OCI-LY1 (cell line): ENCODE measurements around the gene SLTM.

ENCODE experiments used
- EZH2 ChIP-seq: fragments of 200-600 bp; sonication (generic), shearing (Covaris generic); IDR thresholded peaks from 2 replicates; pipeline ENCODE4 v1.8.0; 2017; ENCODE audit warnings: borderline replicate concordance, mixed run types, mild to moderate bottlenecking, antibody characterized with exemption, low read length, moderate library complexity, mixed read lengths
- TF ChIP-seq, protein P1 (sequence below): fragments of 200-600 bp; sonication (generic), shearing (Covaris generic); IDR thresholded peaks from 2 replicates; pipeline ENCODE4 v1.5.1; 2017; ENCODE audit warnings: mild to moderate bottlenecking, antibody characterized with exemption, low read length, moderate library complexity, mixed read lengths

DNA sequence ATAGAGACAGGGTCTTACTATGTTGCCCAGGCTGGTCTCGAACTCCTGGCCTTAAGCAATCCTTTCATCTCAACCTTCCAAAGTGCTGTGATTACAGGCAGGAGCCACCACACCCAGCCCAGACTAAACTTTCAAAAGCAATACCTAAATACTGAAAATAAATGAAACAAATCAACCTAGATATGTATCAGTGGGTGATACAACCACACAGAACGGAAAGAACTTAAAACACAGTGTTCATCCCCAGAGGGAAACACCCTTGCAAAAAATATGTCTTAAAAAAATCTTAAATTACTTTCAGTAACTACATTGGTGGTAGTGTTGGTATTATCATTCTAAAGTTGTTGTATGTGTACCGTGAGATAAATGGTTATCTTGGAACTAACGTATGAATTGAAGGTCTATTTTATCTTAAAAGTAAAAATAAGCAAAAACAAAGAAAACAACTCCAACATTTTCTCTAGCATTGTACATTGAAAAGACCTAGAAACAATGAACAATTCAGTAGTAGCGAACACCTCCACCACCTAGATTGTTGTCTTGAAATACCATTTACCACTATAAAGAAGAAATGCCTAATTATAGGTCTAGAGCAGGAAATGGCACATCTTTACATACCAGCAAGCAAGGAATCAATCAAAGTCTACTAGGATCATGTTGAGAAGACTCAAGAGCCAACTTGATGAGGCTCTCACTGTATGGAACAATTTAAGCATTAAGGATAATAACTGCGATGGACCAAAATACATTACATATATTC, 24.7 kb downstream of the SLTM start:
- TF ChIP-seq, protein P1, sequence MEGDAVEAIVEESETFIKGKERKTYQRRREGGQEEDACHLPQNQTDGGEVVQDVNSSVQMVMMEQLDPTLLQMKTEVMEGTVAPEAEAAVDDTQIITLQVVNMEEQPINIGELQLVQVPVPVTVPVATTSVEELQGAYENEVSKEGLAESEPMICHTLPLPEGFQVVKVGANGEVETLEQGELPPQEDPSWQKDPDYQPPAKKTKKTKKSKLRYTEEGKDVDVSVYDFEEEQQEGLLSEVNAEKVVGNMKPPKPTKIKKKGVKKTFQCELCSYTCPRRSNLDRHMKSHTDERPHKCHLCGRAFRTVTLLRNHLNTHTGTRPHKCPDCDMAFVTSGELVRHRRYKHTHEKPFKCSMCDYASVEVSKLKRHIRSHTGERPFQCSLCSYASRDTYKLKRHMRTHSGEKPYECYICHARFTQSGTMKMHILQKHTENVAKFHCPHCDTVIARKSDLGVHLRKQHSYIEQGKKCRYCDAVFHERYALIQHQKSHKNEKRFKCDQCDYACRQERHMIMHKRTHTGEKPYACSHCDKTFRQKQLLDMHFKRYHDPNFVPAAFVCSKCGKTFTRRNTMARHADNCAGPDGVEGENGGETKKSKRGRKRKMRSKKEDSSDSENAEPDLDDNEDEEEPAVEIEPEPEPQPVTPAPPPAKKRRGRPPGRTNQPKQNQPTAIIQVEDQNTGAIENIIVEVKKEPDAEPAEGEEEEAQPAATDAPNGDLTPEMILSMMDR = no peak
- TF ChIP-seq EZH2 = no peak
